Measurements from ENCODE around the gene GAREM1. TPM values are rescaled to one million over a fixed set of nuclear protein-coding genes. Genes with fewer than 3 reads are reported as not detected.
"Not testable (repeated sequence)": the region's sequence is repeated elsewhere in the genome, so short reads cannot be mapped to it uniquely, and the experiment has no call there.

Gene GAREM1
- total and polyA plus RNA-seq, 3 donors from 2014 or later = 10.7 to 16.2 (median 15.2) TPM

DNA sequence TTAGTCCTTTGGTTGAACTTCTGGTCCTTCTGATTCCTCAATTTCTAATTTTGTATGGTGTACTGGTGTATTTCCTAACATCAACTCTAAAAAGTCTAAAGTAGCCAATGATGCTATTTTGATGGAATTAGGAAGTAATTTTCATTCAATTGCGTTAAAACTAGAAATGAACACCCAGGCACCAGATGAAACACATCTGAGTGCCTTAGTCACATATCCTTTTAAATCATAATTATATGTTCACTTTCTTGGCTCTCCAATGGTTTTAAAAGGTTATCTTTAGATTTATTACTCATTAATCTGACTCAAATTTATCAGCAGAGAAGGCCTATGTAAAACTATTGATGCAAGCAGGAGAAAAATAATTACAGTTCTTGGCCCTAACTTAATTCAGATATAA, 119.7 kb downstream of the GAREM1 start:
- H3K27ac ChIP-seq = peak overlapping the region in 1 of 2 donors; percentile 33
- no peak for DNase-seq
- no peak overlapping the region for H3K4me3 ChIP-seq
- no peaks in the 10 kb centered on the region for H3K4me1 ChIP-seq
- intact Hi-C loops (cut with DNase I; ENCODE audit: low total_unique reads) = no loop called here
- H3K36me3 ChIP-seq (ENCODE audit: low read depth, missing control alignments) = no peaks in the 10 kb centered on the region
- 70 to 83% methylated on average over 1 of the region's 1 CpG for WGBS, 2 donors
- TF ChIP-seq, protein P1, sequence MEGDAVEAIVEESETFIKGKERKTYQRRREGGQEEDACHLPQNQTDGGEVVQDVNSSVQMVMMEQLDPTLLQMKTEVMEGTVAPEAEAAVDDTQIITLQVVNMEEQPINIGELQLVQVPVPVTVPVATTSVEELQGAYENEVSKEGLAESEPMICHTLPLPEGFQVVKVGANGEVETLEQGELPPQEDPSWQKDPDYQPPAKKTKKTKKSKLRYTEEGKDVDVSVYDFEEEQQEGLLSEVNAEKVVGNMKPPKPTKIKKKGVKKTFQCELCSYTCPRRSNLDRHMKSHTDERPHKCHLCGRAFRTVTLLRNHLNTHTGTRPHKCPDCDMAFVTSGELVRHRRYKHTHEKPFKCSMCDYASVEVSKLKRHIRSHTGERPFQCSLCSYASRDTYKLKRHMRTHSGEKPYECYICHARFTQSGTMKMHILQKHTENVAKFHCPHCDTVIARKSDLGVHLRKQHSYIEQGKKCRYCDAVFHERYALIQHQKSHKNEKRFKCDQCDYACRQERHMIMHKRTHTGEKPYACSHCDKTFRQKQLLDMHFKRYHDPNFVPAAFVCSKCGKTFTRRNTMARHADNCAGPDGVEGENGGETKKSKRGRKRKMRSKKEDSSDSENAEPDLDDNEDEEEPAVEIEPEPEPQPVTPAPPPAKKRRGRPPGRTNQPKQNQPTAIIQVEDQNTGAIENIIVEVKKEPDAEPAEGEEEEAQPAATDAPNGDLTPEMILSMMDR (IDR thresholded peaks at IDR 0.05) = no peak
- no peak for TF ChIP-seq POLR2A (IDR thresholded peaks at IDR 0.05)
- H3K27me3 ChIP-seq = no peaks in the 10 kb centered on the region
- H3K9me3 ChIP-seq = no peaks in the 10 kb centered on the region

DNA sequence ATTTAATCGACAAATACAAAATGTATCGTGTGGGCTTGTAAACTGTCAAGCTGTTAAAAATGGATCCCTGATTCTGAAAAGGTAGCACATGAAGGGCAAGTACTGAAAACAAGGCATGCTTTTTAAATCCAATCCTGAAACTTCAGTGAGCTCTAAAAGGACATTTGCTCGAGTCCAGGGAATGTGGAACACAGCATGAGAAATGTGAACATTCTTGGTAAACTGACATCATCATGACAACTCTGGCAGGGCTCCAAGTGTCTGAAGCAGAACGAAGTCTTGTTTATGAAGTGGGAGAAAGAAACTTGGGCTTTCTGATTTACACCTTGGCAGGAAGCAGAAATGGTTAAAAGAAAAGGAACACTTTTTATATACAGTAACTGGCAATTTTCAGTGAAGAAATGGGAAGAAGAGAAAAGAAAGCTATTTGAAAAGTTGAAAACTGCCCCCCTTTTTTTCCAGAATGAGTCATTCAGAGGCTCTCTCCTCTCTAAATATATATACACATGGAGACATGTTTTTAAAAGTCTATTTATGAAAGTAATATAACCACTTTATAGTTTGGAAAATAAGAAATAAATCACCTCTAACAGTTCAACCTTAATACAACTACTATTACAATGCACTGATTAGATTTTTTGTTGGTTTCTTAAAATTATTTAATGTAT, 120.8 kb downstream of the GAREM1 start:
- H3K27me3 ChIP-seq = no peaks in the 10 kb centered on the region
- TF ChIP-seq POLR2A (IDR thresholded peaks at IDR 0.05) = no peak
- TF ChIP-seq, protein P1 (IDR thresholded peaks at IDR 0.05) = no peak
- H3K27ac ChIP-seq = peak overlapping the region in 1 of 2 donors; percentile 33
- DNase-seq = peak; percentile 83
- no peak overlapping the region for H3K4me3 ChIP-seq
- 38 to 50% methylated on average over 4 of the region's 4 CpGs for WGBS, 2 donors
- H3K9me3 ChIP-seq = no peaks in the 10 kb centered on the region
- H3K4me1 ChIP-seq = no peaks in the 10 kb centered on the region
- intact Hi-C loops (cut with DNase I; ENCODE audit: low total_unique reads) = no loop called here
- H3K36me3 ChIP-seq (ENCODE audit: low read depth, missing control alignments) = no peaks in the 10 kb centered on the region

DNA sequence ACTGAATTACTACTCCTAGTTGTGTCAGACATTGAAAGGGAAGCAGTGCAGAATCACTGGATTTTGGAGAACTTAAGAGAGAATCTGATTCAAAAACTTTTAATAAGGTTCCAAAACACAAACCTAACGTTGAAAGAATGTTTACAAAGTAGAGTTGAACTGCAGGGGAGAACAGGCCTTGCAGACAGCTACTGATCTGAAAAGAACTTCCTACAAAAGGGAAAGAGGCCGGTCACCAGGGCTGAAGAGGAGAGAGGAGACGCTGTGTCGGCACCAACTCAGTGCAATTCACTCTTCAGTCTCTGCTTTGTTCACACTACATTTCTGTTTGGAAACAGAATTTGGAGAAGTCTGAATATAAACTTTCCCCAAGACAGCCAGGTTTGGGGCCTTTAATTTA, 124.0 kb downstream of the GAREM1 start:
- Histone ChIP-seq H3K36me3 (ENCODE audit: low read depth, missing control alignments) (no peaks in the 10 kb centered on the region), H3K4me3 (no peak overlapping the region), H3K4me1 (no peaks in the 10 kb centered on the region), H3K27ac (no peak overlapping the region), H3K27me3 (no peaks in the 10 kb centered on the region), H3K9me3 (no peaks in the 10 kb centered on the region)
- intact Hi-C loops (cut with DNase I; ENCODE audit: low total_unique reads) = no loop called here
- WGBS, 2 donors = 36 to 49% methylated on average over 4 of the region's 4 CpGs
- TF ChIP-seq, protein P1 (IDR thresholded peaks at IDR 0.05) = no peak
- TF ChIP-seq POLR2A (IDR thresholded peaks at IDR 0.05) = no peak
- DNase-seq = no peak

DNA sequence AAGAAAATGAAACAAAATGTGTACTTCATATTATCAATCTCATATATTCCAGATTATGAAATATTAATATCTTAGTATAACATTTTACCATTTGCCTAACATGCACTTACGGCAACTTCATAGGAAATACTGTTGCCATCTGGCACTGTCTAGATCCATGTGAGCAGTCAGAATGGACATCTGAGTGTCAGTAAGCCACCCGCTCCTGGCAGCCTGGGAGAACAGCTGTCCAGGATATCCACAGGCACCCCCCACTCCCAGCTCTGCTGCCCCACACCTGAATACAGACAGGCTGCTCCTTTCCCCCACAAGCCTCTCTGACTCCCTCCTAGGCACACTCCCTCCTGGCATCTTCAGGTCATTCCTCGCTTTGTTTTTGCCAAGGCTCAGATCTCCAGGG, 127.0 kb downstream of the GAREM1 start:
- Histone ChIP-seq H3K4me3 (no peak overlapping the region), H3K27me3 (no peaks in the 10 kb centered on the region), H3K4me1 (no peaks in the 10 kb centered on the region), H3K36me3 (ENCODE audit: low read depth, missing control alignments) (no peaks in the 10 kb centered on the region), H3K9me3 (no peaks in the 10 kb centered on the region), H3K27ac (no peak overlapping the region)
- intact Hi-C loops (cut with DNase I; ENCODE audit: low total_unique reads) = no loop called here
- WGBS, 2 donors = 87 to 100% methylated on average over 2 to 3 of the region's 3 CpGs
- TF ChIP-seq POLR2A (IDR thresholded peaks at IDR 0.05) = no peak
- TF ChIP-seq, protein P1 (IDR thresholded peaks at IDR 0.05) = no peak
- DNase-seq = no peak

DNA sequence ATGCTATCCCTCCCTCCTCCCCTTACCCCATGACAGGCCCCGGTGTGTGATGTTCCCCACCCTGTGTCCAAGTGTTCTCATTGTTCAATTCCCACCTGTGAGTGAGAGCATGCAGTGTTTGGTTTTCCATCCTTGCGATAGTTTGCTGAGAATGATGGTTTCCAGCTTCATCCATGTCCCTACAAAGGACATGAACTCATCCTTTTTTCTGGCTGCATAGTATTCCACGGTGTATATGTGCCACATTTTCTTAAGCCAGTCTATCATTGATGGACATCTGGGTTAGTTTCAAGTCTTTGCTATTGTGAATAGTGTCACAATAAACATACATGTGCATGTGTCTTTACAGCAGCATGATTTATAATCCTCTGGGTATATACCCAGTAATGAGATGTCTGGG, 129.6 kb downstream of the GAREM1 start:
- H3K36me3 ChIP-seq (ENCODE audit: low read depth, missing control alignments); H3K4me3 ChIP-seq; H3K27me3 ChIP-seq; H3K27ac ChIP-seq; intact Hi-C loops (cut with DNase I; ENCODE audit: low total_unique reads); H3K9me3 ChIP-seq; DNase-seq; H3K4me1 ChIP-seq: not testable (repeated sequence)
- 100% methylated on average over 3 of the region's 3 CpGs for WGBS, 2 donors
